Tibial nerve (tissue), 3 donors: Measurements from ENCODE around the gene PAX1.

Experiments used
- CTCF ChIP-seq, 5 experiments: fragments of 200-600 bp in 3 of 5; fragments of 450-650 bp in 2 of 5; sonication (generic) in 3 of 5; IDR thresholded peaks; one replicate each; pipeline ENCODE4 v1.5.1; 2016 to 2019; ENCODE audit warnings: antibody characterized with exemption in 5 of 5, mild to moderate bottlenecking in 3 of 5, moderate library complexity in 2 of 5
- POLR2A ChIP-seq, 2 donors: fragments of 450-650 bp; IDR thresholded peaks; one replicate each; pipeline ENCODE4 v1.6.1; 2017; ENCODE audit warnings: antibody characterized with exemption in 2 of 2, mild to moderate bottlenecking in 2 of 2, moderate library complexity in 2 of 2

GRCh38 chr20:21656308-21657067 lies 49.0 kb upstream of the PAX1 start:
- no peak for TF ChIP-seq CTCF (IDR thresholded peaks at IDR 0.05)
- no peak for TF ChIP-seq POLR2A (IDR thresholded peaks at IDR 0.05)
